HG03520 (cell line): ENCODE results near the gene ATP6V0D1.

Experiments
- ATAC-seq: cut with Tn5 transposase; IDR thresholded peaks from one replicate; pipeline ENCODE4 v1.9.1; 2021; ENCODE audit warnings: mild to moderate bottlenecking, moderate library complexity; ENCODE audit not compliant: unreplicated experiment

The ATP6V0D1 gene

GRCh38 chr16:67394155-67395104 is 86.5 kb downstream of the ATP6V0D1 start:
- ATAC-seq, result no peak

- ATAC-seq, result no peak
Observed at GRCh38 chr16:67393788-67394154, 87.2 kb downstream of the ATP6V0D1 start.

- ATAC-seq, result no peak
Observed at GRCh38 chr16:67393111-67393787, 87.7 kb downstream of the ATP6V0D1 start, which contains the start of gene TPPP3. Gene TPPP3 (minus strand): TSS chr16:67393498. CDS start chr16:67391111, 2,387 bp downstream.

GRCh38 chr16:67392301-67393059 is 88.5 kb downstream of the ATP6V0D1 start:
- no peak for ATAC-seq

GRCh38 chr16:67391424-67392300 is 89.3 kb downstream of the ATP6V0D1 start:
- ATAC-seq, result no peak

GRCh38 chr16:67390816-67391423 is 90.0 kb downstream of the ATP6V0D1 start:
- no peak for ATAC-seq

GRCh38 chr16:67389911-67390815 is 90.8 kb downstream of the ATP6V0D1 start:
- ATAC-seq, result no peak

- no peak for ATAC-seq
Observed at GRCh38 chr16:67388591-67388990, 92.4 kb downstream of the ATP6V0D1 start.

GRCh38 chr16:67388191-67388590 is 92.8 kb downstream of the ATP6V0D1 start:
- no peak for ATAC-seq
